CD4-positive, alpha-beta T cell treated with Interleukin-17A for 1 hour (primary cell): Measurements from ENCODE around the gene NXPH1.

ENCODE experiments used
- DNase-seq: peaks from one replicate; pipeline ENCODE4 v3.0.0-alpha.2; 2020

Gene NXPH1

GRCh38 chr7:8742837-8743236, 309.4 kb downstream of the NXPH1 start:
- no peak for DNase-seq

- no peak for DNase-seq
These were observed 313.9 kb downstream of the NXPH1 start for GRCh38 chr7:8747338-8747737.

GRCh38 chr7:8751557-8752231, 318.3 kb downstream of the NXPH1 start:
- DNase-seq, result no peak

GRCh38 chr7:8753355-8753754, 319.9 kb downstream of the NXPH1 start:
- no peak for DNase-seq

GRCh38 chr7:8761731-8762130, 328.3 kb downstream of the NXPH1 start:
- DNase-seq, result no peak

- DNase-seq, result no peak
These were observed 329.4 kb downstream of the NXPH1 start for GRCh38 chr7:8762803-8763202.

GRCh38 chr7:8765374-8765773, 332.0 kb downstream of the NXPH1 start:
- DNase-seq, result no peak

- DNase-seq, result no peak
These were observed 340.1 kb downstream of the NXPH1 start for GRCh38 chr7:8773518-8773917.

GRCh38 chr7:8778459-8778858, 345.1 kb downstream of the NXPH1 start:
- DNase-seq, result no peak

- no peak for DNase-seq
These were observed 347.8 kb downstream of the NXPH1 start for GRCh38 chr7:8781166-8781565.

- DNase-seq, result no peak
These were observed 349.8 kb downstream of the NXPH1 start for GRCh38 chr7:8783229-8783628.

GRCh38 chr7:8785081-8785480, 351.7 kb downstream of the NXPH1 start:
- DNase-seq, result no peak

GRCh38 chr7:8800986-8801385, 367.6 kb downstream of the NXPH1 start:
- DNase-seq, result no peak
